PFSK-1 (cell line): ENCODE measurements around the gene TMEM232.

Experiments
- FOXP2 ChIP-seq: optimal IDR thresholded peaks from 2 replicates; pipeline ENCODE3; 2011; ENCODE audit warnings: borderline replicate concordance, control low read depth, inconsistent platforms; ENCODE audit not compliant: insufficient read depth; ENCODE audit errors: extremely low read length, extremely low read depth
- POLR2AphosphoS5 ChIP-seq: IDR thresholded peaks from 2 replicates; pipeline ENCODE4 v1.6.1; 2012; ENCODE audit warnings: low read depth, mild to moderate bottlenecking, control low read depth, low read length, moderate library complexity
- SIN3A ChIP-seq: IDR thresholded peaks from 2 replicates; pipeline ENCODE4 v1.6.1; 2012; ENCODE audit warnings: mild to moderate bottlenecking, low read length, moderate library complexity, borderline replicate concordance; ENCODE audit not compliant: insufficient read depth
- TAF1 ChIP-seq: IDR thresholded peaks from 2 replicates; pipeline ENCODE4 v1.6.1; 2012; ENCODE audit warnings: low read length, control low read depth, borderline replicate concordance; ENCODE audit not compliant: insufficient read depth
- TF ChIP-seq, protein P1 (sequence below), 2 experiments: IDR thresholded peaks; 2 replicates each; pipeline versions ENCODE4 v1.6.1 to v1.8.0; 2011 to 2012; ENCODE audit warnings: low read depth in 2 of 2, low read length in 2 of 2, control low read depth in 1 of 2, inconsistent platforms in 1 of 2, mild to moderate bottlenecking in 1 of 2, moderate library complexity in 1 of 2; ENCODE audit not compliant: insufficient read depth in 1 of 2

Gene TMEM232

DNA sequence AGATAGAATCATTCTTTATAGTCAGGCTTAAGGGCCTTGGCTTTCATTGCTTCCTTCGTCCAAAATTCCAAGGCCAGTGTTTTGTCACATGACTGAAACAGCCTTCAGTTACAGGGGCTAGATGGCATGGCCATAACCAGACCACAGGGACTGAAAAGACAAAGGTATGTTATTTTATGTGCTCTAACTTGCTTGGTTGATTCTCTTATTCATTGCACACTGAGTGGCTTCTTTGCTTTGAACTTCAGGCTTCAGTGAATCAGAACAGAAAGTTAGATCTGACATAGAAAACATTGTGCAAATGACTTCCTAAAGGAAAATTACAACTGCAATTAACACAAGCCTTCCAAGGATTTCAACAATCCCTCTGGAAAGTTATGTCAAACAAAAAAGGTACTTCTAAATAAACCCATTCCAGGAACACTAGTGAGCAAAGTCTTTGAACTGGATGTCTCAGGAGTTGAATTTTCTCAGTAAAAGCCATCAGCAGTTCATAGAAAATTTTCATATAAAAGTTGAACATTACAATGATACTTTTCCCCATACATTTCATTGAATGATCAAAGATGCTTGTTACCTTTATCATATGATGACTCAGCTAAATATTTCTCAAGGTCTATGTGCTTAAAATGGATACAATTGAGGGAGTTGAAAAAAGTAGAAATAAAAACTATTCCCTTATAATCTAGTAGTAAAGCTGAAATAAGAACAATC lies 355.3 kb downstream of the TMEM232 start:
- no peak for TF ChIP-seq POLR2AphosphoS5
- TF ChIP-seq FOXP2 = no peak
- TF ChIP-seq TAF1 = no peak
- TF ChIP-seq, protein P1, sequence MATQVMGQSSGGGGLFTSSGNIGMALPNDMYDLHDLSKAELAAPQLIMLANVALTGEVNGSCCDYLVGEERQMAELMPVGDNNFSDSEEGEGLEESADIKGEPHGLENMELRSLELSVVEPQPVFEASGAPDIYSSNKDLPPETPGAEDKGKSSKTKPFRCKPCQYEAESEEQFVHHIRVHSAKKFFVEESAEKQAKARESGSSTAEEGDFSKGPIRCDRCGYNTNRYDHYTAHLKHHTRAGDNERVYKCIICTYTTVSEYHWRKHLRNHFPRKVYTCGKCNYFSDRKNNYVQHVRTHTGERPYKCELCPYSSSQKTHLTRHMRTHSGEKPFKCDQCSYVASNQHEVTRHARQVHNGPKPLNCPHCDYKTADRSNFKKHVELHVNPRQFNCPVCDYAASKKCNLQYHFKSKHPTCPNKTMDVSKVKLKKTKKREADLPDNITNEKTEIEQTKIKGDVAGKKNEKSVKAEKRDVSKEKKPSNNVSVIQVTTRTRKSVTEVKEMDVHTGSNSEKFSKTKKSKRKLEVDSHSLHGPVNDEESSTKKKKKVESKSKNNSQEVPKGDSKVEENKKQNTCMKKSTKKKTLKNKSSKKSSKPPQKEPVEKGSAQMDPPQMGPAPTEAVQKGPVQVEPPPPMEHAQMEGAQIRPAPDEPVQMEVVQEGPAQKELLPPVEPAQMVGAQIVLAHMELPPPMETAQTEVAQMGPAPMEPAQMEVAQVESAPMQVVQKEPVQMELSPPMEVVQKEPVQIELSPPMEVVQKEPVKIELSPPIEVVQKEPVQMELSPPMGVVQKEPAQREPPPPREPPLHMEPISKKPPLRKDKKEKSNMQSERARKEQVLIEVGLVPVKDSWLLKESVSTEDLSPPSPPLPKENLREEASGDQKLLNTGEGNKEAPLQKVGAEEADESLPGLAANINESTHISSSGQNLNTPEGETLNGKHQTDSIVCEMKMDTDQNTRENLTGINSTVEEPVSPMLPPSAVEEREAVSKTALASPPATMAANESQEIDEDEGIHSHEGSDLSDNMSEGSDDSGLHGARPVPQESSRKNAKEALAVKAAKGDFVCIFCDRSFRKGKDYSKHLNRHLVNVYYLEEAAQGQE (IDR thresholded peaks at IDR 0.05; ENCODE audit: insufficient read depth in 1 of 2, low read depth in 2 of 2, low read length in 2 of 2) = no peak
- TF ChIP-seq SIN3A = no peak
